Measurements from ENCODE around the gene RELB.
"Not testable (repeated sequence)": the region's sequence is repeated elsewhere in the genome, so short reads cannot be mapped to it uniquely, and the experiment has no call there.

RELB gene

GRCh38 chr19:45001087-45001739, at the start of gene RELB:
RELB (plus strand) TSS chr19:45001464; CDS start chr19:45001580, 116 bp downstream.
- peak; percentile 96 for DNase-seq

- no peak for DNase-seq
Measured at GRCh38 chr19:44954278-44954648, 47.0 kb upstream of the RELB start.

GRCh38 chr19:44954649-44955504, 46.4 kb upstream of the RELB start, which contains the start of gene CLPTM1:
CLPTM1 (plus strand) TSS chr19:44955380; CDS start chr19:44955396, 16 bp downstream.
- peak; percentile 97 for DNase-seq

GRCh38 chr19:44955505-44956439, 45.5 kb upstream of the RELB start:
- DNase-seq = no peak

- no peak for DNase-seq
Measured at GRCh38 chr19:44957526-44957925, 43.7 kb upstream of the RELB start.

- no peak for DNase-seq
Measured at GRCh38 chr19:44958090-44958489, 43.2 kb upstream of the RELB start.

GRCh38 chr19:44959691-44960090, 41.6 kb upstream of the RELB start:
- no peak for DNase-seq

GRCh38 chr19:44960906-44961728, 40.1 kb upstream of the RELB start:
- DNase-seq = no peak

- no peak for DNase-seq
Measured at GRCh38 chr19:44961821-44962220, 39.4 kb upstream of the RELB start.

- DNase-seq = no peak
Measured at GRCh38 chr19:44968118-44968517, 33.1 kb upstream of the RELB start.

GRCh38 chr19:44968670-44969069, 32.6 kb upstream of the RELB start:
- no peak for DNase-seq

GRCh38 chr19:44969437-44969836, 31.8 kb upstream of the RELB start:
- no peak for DNase-seq

- DNase-seq = not testable (repeated sequence)
Measured at GRCh38 chr19:44971451-44971850, 29.8 kb upstream of the RELB start.

GRCh38 chr19:44972802-44973201, 28.5 kb upstream of the RELB start:
- DNase-seq = no peak

- DNase-seq = no peak
Measured at GRCh38 chr19:44973982-44974735, 27.1 kb upstream of the RELB start.

- no peak for DNase-seq
Measured at GRCh38 chr19:44974857-44975256, 26.4 kb upstream of the RELB start.

GRCh38 chr19:44975444-44975843, 25.8 kb upstream of the RELB start:
- DNase-seq = no peak

GRCh38 chr19:44984005-44984404, 17.3 kb upstream of the RELB start:
- DNase-seq = no peak

- DNase-seq = no peak
Measured at GRCh38 chr19:44985445-44985844, 15.8 kb upstream of the RELB start.

GRCh38 chr19:44986389-44986788, 14.9 kb upstream of the RELB start:
- no peak for DNase-seq

GRCh38 chr19:44987148-44987675, 14.1 kb upstream of the RELB start:
- DNase-seq = no peak

Measured in CD4-positive, alpha-beta T cell treated with Interleukin-17A for 4 hours (primary cell).